DMS 273 (cell line): ENCODE data around the gene CUL4A.

ENCODE experiments used
- DNase-seq: peaks from one replicate; lab custom pipeline; 2025; ENCODE audit not compliant: unreplicated experiment; lab: John Stamatoyannopoulos, UW

Gene CUL4A

GRCh38 chr13:113179374-113180230, 29.8 kb upstream of the CUL4A start:
- no peak for DNase-seq

GRCh38 chr13:113182046-113182445, 27.4 kb upstream of the CUL4A start:
- DNase-seq, result no peak

GRCh38 chr13:113183450-113184129, 25.8 kb upstream of the CUL4A start:
- DNase-seq, result no peak

GRCh38 chr13:113184568-113185440, 24.6 kb upstream of the CUL4A start:
- no peak for DNase-seq

GRCh38 chr13:113186061-113186900, 23.1 kb upstream of the CUL4A start:
- no peak for DNase-seq

GRCh38 chr13:113187263-113187669, 22.1 kb upstream of the CUL4A start:
- peak; percentile 14 for DNase-seq

- DNase-seq, result no peak
Measured at GRCh38 chr13:113187883-113188665, 21.3 kb upstream of the CUL4A start.

GRCh38 chr13:113190181-113190580, 19.2 kb upstream of the CUL4A start:
- DNase-seq, result no peak

GRCh38 chr13:113192279-113192678, 17.1 kb upstream of the CUL4A start:
- DNase-seq, result no peak

GRCh38 chr13:113192902-113193301, 16.5 kb upstream of the CUL4A start:
- no peak for DNase-seq

GRCh38 chr13:113195360-113195759, 14.1 kb upstream of the CUL4A start:
- DNase-seq, result no peak

- no peak for DNase-seq
Measured at GRCh38 chr13:113196970-113197737, 12.3 kb upstream of the CUL4A start.

GRCh38 chr13:113201815-113202214, 7.6 kb upstream of the CUL4A start:
- DNase-seq, result no peak

GRCh38 chr13:113202912-113203311, 6.5 kb upstream of the CUL4A start:
- DNase-seq, result no peak

- DNase-seq, result no peak
Measured at GRCh38 chr13:113203507-113204377, 5.7 kb upstream of the CUL4A start.

- no peak for DNase-seq
Measured at GRCh38 chr13:113204378-113204734, 5.1 kb upstream of the CUL4A start.

- no peak for DNase-seq
Measured at GRCh38 chr13:113205428-113205931, 3.9 kb upstream of the CUL4A start.

GRCh38 chr13:113207460-113207859, 2.0 kb upstream of the CUL4A start:
- DNase-seq, result no peak
